ENCODE results near the gene ARSK.

DNA sequence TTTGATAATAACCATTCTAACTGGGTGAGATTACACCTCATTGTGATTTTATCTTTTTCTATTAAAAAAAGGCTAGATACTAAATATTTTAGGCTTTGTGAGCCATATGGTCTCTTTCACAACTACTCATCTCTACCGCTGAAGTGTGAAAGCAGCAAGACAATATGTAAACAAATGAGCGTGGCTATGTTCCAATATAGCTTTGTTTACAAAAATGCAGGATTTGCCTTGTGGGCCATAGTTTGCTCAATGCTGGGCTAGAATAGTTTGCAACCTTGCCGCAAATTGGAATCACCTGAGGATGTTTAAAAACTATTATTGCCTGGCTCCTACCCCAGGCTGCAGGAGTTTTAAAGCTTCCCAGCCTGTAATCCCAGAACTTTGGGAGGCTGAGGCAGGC is 54.8 kb downstream of the ARSK start:
- TF ChIP-seq, protein P1, sequence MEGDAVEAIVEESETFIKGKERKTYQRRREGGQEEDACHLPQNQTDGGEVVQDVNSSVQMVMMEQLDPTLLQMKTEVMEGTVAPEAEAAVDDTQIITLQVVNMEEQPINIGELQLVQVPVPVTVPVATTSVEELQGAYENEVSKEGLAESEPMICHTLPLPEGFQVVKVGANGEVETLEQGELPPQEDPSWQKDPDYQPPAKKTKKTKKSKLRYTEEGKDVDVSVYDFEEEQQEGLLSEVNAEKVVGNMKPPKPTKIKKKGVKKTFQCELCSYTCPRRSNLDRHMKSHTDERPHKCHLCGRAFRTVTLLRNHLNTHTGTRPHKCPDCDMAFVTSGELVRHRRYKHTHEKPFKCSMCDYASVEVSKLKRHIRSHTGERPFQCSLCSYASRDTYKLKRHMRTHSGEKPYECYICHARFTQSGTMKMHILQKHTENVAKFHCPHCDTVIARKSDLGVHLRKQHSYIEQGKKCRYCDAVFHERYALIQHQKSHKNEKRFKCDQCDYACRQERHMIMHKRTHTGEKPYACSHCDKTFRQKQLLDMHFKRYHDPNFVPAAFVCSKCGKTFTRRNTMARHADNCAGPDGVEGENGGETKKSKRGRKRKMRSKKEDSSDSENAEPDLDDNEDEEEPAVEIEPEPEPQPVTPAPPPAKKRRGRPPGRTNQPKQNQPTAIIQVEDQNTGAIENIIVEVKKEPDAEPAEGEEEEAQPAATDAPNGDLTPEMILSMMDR (IDR thresholded peaks at IDR 0.05): no peak
- TF ChIP-seq POLR2A (IDR thresholded peaks at IDR 0.05): no peak
